Measurements from ENCODE around the gene ZFHX3. TPM values are rescaled to one million over a fixed set of nuclear protein-coding genes. Genes with fewer than 3 reads are reported as not detected.
A peak's percentile ranks its signal among the peaks of the same experiment; 100 is the strongest.

Gene ZFHX3
- total RNA-seq, 2 donors from 2014 or later = 0.79 to 2.2 TPM

DNA sequence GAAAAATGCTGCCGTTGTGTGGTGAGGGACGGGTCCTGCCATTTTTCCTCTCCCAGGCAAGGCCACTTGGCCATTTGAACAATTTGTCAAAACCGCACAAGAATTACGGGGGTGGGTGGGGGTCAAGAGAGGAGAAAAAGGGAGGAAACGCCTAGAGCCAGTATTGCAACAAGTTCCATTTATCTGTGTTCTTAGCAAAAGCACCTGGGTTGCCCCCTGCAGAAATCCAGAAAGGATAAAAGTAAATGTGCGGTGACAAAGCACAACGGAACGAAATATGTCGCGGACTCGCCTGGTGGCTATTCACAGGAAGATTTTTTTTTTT is 209.4 kb downstream of the ZFHX3 start:
- Histone ChIP-seq H3K4me1 (ENCODE audit: control insufficient read depth, insufficient read depth, low read length) (peaks cover 15% of the 10 kb centered on the region), H3K9me3 (ENCODE audit: control insufficient read depth, low read length) (no peaks in the 10 kb centered on the region), H3K27ac (ENCODE audit: low read depth, low read length) (peak overlapping the region; percentile 67), H3K36me3 (ENCODE audit: control insufficient read depth, insufficient read depth, low read length) (no peaks in the 10 kb centered on the region), H3K4me3 (ENCODE audit: low read length) (no peak overlapping the region), H3K9ac (ENCODE audit: extremely low read depth, low read length, poor library complexity, severe bottlenecking) (no peak overlapping the region), H3K27me3 (ENCODE audit: control insufficient read depth, insufficient read depth, low read length, poor library complexity, severe bottlenecking) (no peaks in the 10 kb centered on the region)
- Mint-ChIP-seq H3K27me3 (ENCODE audit: insufficient read depth) (peaks cover 42% of the 10 kb centered on the region), H3K9me3 (no peaks in the 10 kb centered on the region), H3K4me1 (peaks cover 24% of the 10 kb centered on the region), H3K27ac (no peak overlapping the region), H3K36me3 (ENCODE audit: low read depth) (no peaks in the 10 kb centered on the region), H3K4me3 (no peak overlapping the region)
- TF ChIP-seq CTCF (conservative IDR thresholded peaks at IDR 0.05) = no peak
- no peak for DNase-seq
- WGBS, 2 experiments (ENCODE audit: insufficient coverage in 1 of 2, insufficient read length in 1 of 2) = 88% methylated on average over 10 to 11 of the region's 11 CpGs

DNA sequence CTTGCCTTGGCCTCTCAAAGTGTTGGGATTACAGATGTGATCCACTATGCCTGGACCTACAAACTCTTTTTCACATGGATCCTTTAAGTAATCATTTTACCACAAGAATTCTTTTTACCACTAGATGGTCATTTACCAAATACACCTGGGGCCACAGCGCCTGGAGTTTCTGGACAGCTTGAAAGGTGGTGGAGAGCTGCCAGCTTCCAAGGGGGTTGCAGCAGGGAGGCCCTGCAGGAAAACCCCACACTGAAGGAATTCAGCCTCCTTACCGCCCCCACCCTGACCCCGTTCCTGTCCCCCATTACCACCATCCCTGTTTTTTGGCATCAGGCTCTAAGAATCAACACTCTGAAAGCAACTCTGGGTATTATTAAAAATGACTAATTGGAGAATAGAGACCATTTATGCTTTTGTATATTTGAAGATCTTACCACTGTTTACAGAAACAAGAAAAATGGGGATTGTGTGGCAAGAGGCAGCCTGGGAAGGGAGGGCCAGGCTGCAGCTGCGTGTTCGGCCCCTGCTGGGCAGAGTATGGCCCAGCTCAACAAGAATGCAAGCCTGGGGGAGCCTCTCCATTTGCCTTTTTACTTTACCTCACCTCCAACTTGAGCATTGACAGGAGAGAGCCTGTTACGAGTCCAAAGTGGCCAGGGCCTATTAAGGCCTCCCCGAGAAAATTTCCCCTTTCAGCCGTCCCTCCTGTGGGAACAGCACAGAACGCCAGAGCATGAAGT is 209.9 kb downstream of the ZFHX3 start:
- Mint-ChIP-seq H3K4me1 (peaks cover 24% of the 10 kb centered on the region), H3K36me3 (ENCODE audit: low read depth) (no peaks in the 10 kb centered on the region), H3K27me3 (ENCODE audit: insufficient read depth) (peaks cover 47% of the 10 kb centered on the region), H3K9me3 (no peaks in the 10 kb centered on the region), H3K27ac (no peak overlapping the region), H3K4me3 (no peak overlapping the region)
- H3K36me3 ChIP-seq (ENCODE audit: control insufficient read depth, insufficient read depth, low read length) = no peaks in the 10 kb centered on the region
- no peak for TF ChIP-seq CTCF (conservative IDR thresholded peaks at IDR 0.05)
- H3K4me1 ChIP-seq (ENCODE audit: control insufficient read depth, insufficient read depth, low read length) = peaks cover 15% of the 10 kb centered on the region
- no peaks in the 10 kb centered on the region for H3K27me3 ChIP-seq (ENCODE audit: control insufficient read depth, insufficient read depth, low read length, poor library complexity, severe bottlenecking)
- peak overlapping the region; percentile 67 for H3K27ac ChIP-seq (ENCODE audit: low read depth, low read length)
- no peak overlapping the region for H3K4me3 ChIP-seq (ENCODE audit: low read length)
- peak; percentile 74 for DNase-seq
- no peaks in the 10 kb centered on the region for H3K9me3 ChIP-seq (ENCODE audit: control insufficient read depth, low read length)
- no peak overlapping the region for H3K9ac ChIP-seq (ENCODE audit: extremely low read depth, low read length, poor library complexity, severe bottlenecking)
- 78 to 86% methylated on average over 3 to 9 of the region's 9 CpGs for WGBS, 2 experiments (ENCODE audit: insufficient coverage in 1 of 2, insufficient read length in 1 of 2)

- no peak overlapping the region for H3K27ac Mint-ChIP-seq
- no peak overlapping the region for H3K4me3 ChIP-seq (ENCODE audit: low read length)
- no peaks in the 10 kb centered on the region for H3K9me3 Mint-ChIP-seq
- peaks cover 52% of the 10 kb centered on the region for H3K27me3 Mint-ChIP-seq (ENCODE audit: insufficient read depth)
- peaks cover 15% of the 10 kb centered on the region for H3K4me1 ChIP-seq (ENCODE audit: control insufficient read depth, insufficient read depth, low read length)
- H3K36me3 ChIP-seq (ENCODE audit: control insufficient read depth, insufficient read depth, low read length) = no peaks in the 10 kb centered on the region
- 89 to 98% methylated on average over 5 to 8 of the region's 8 CpGs for WGBS, 2 experiments (ENCODE audit: insufficient coverage in 1 of 2, insufficient read length in 1 of 2)
- no peaks in the 10 kb centered on the region for H3K27me3 ChIP-seq (ENCODE audit: control insufficient read depth, insufficient read depth, low read length, poor library complexity, severe bottlenecking)
- DNase-seq = peak; percentile 88
- no peaks in the 10 kb centered on the region for H3K36me3 Mint-ChIP-seq (ENCODE audit: low read depth)
- no peaks in the 10 kb centered on the region for H3K9me3 ChIP-seq (ENCODE audit: control insufficient read depth, low read length)
- H3K4me3 Mint-ChIP-seq = no peak overlapping the region
- peak; percentile 69 for TF ChIP-seq CTCF (conservative IDR thresholded peaks at IDR 0.05)
- no peak overlapping the region for H3K9ac ChIP-seq (ENCODE audit: extremely low read depth, low read length, poor library complexity, severe bottlenecking)
- H3K27ac ChIP-seq (ENCODE audit: low read depth, low read length) = no peak overlapping the region
- peaks cover 21% of the 10 kb centered on the region for H3K4me1 Mint-ChIP-seq
Observed at GRCh38 chr16:72836985-72837384, 210.9 kb downstream of the ZFHX3 start.
